Measurements from ENCODE around the gene UFL1. TPM values are rescaled to one million over a fixed set of nuclear protein-coding genes. Genes with fewer than 3 reads are reported as not detected.

Gene UFL1
- total RNA-seq, 2 donors from 2014 or later, result 18.8 to 24.4 TPM

- Histone ChIP-seq H3K27me3 (ENCODE audit: control insufficient read depth, insufficient read depth, low read length, poor library complexity, severe bottlenecking) (no peaks in the 10 kb centered on the region), H3K4me1 (ENCODE audit: control insufficient read depth, insufficient read depth, low read length) (no peaks in the 10 kb centered on the region), H3K27ac (ENCODE audit: low read depth, low read length) (no peak overlapping the region), H3K4me3 (ENCODE audit: low read length) (no peak overlapping the region), H3K9me3 (ENCODE audit: control insufficient read depth, low read length) (peaks cover 16% of the 10 kb centered on the region), H3K36me3 (ENCODE audit: control insufficient read depth, insufficient read depth, low read length) (no peaks in the 10 kb centered on the region), H3K9ac (ENCODE audit: extremely low read depth, low read length, poor library complexity, severe bottlenecking) (no peak overlapping the region)
- whole genome bisulfite sequencing, 2 experiments (ENCODE audit: insufficient coverage in 1 of 2, insufficient read length in 1 of 2), result 93 to 100% methylated on average over 1 of the region's 2 CpGs
- Mint-ChIP-seq H3K27me3 (ENCODE audit: insufficient read depth) (no peaks in the 10 kb centered on the region), H3K36me3 (ENCODE audit: low read depth) (peaks cover 30% of the 10 kb centered on the region), H3K27ac (no peak overlapping the region), H3K9me3 (peaks cover 22% of the 10 kb centered on the region), H3K4me3 (no peak overlapping the region), H3K4me1 (no peaks in the 10 kb centered on the region)
- no peak for TF ChIP-seq CTCF (conservative IDR thresholded peaks at IDR 0.05)
- no peak for DNase-seq
These were observed 16.2 kb upstream of the UFL1 start for GRCh38 chr6:96505363-96505762.

- Histone ChIP-seq H3K36me3 (ENCODE audit: control insufficient read depth, insufficient read depth, low read length) (peaks cover 5% of the 10 kb centered on the region), H3K4me1 (ENCODE audit: control insufficient read depth, insufficient read depth, low read length) (no peaks in the 10 kb centered on the region), H3K9ac (ENCODE audit: extremely low read depth, low read length, poor library complexity, severe bottlenecking) (no peak overlapping the region), H3K27me3 (ENCODE audit: control insufficient read depth, insufficient read depth, low read length, poor library complexity, severe bottlenecking) (no peaks in the 10 kb centered on the region), H3K27ac (ENCODE audit: low read depth, low read length) (no peak overlapping the region), H3K9me3 (ENCODE audit: control insufficient read depth, low read length) (peaks cover 11% of the 10 kb centered on the region), H3K4me3 (ENCODE audit: low read length) (no peak overlapping the region)
- no peak overlapping the region for H3K27ac Mint-ChIP-seq
- WGBS, 2 experiments (ENCODE audit: insufficient coverage in 1 of 2, insufficient read length in 1 of 2), result 77 to 83% methylated on average over 2 of the region's 2 CpGs
- H3K4me1 Mint-ChIP-seq, result no peaks in the 10 kb centered on the region
- H3K36me3 Mint-ChIP-seq (ENCODE audit: low read depth), result peaks cover 36% of the 10 kb centered on the region
- no peak overlapping the region for H3K4me3 Mint-ChIP-seq
- H3K9me3 Mint-ChIP-seq, result peaks cover 3% of the 10 kb centered on the region
- no peaks in the 10 kb centered on the region for H3K27me3 Mint-ChIP-seq (ENCODE audit: insufficient read depth)
- no peak for TF ChIP-seq CTCF (conservative IDR thresholded peaks at IDR 0.05)
- DNase-seq, result no peak
These were observed 12.3 kb upstream of the UFL1 start for GRCh38 chr6:96509281-96509680.

- Histone ChIP-seq H3K9ac (ENCODE audit: extremely low read depth, low read length, poor library complexity, severe bottlenecking) (peak overlapping the region; percentile 88), H3K4me3 (ENCODE audit: low read length) (peak overlapping the region; percentile 99), H3K9me3 (ENCODE audit: control insufficient read depth, low read length) (no peaks in the 10 kb centered on the region), H3K36me3 (ENCODE audit: control insufficient read depth, insufficient read depth, low read length) (peaks cover 17% of the 10 kb centered on the region), H3K27me3 (ENCODE audit: control insufficient read depth, insufficient read depth, low read length, poor library complexity, severe bottlenecking) (no peaks in the 10 kb centered on the region), H3K4me1 (ENCODE audit: control insufficient read depth, insufficient read depth, low read length) (peaks cover 4% of the 10 kb centered on the region), H3K27ac (ENCODE audit: low read depth, low read length) (no peak overlapping the region)
- 23 to 48% methylated on average over 2 to 6 of the region's 6 CpGs for WGBS, 2 experiments (ENCODE audit: insufficient coverage in 1 of 2, insufficient read length in 1 of 2)
- Mint-ChIP-seq H3K27me3 (ENCODE audit: insufficient read depth) (no peaks in the 10 kb centered on the region), H3K4me3 (peak overlapping the region; percentile 99), H3K4me1 (peaks cover 19% of the 10 kb centered on the region), H3K36me3 (ENCODE audit: low read depth) (peaks cover 3% of the 10 kb centered on the region), H3K9me3 (no peaks in the 10 kb centered on the region), H3K27ac (peak overlapping the region; percentile 99)
- peak; percentile 79 for DNase-seq
- TF ChIP-seq CTCF (conservative IDR thresholded peaks at IDR 0.05), result no peak
These were observed 1.2 kb upstream of the UFL1 start for GRCh38 chr6:96520171-96521115.
